HG03139 (cell line): ENCODE results near the gene SLC9A5.

Experiments used
- ATAC-seq: cut with Tn5 transposase; IDR thresholded peaks from one replicate; pipeline ENCODE4 v1.9.1; 2021; ENCODE audit not compliant: unreplicated experiment

SLC9A5 gene

DNA sequence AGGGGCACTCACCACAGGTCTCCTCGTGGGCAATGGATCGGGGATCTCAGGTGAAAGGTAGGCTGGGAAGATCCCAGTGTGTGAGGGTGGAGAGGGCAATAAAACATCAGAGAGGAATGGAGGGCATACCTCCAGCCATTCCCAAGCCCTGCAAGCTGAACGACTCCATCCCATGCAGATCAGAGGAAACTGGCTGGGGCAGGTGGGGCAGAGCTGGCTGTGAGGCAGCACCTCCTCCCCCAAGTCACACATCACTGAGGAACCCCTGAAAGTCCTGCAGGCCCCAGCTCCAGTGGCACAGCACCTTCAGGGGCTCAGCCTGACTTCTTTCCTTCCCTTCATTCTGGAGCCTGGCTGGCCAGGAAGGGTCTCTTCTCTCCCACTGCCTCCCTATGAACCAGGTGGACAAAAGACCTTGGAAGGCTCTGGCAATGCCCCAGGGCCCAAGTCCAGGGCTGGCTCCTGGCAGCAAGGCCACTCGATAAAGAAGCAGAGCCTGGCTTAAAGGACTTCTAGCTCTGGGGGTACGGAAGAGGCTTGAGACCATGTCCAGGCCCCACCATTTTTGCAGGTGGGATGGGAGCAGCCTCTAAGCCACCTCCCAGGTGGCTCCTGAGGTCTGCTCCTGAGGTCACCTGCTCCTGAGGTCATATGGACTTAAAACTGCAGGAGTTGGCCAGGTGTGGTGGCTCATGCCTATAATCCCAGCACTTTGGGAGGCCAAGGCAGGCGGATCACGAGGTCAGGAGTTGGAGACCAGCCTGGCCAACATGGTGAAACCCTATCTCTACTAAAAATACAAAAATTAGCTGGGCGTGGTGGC lies 35.4 kb upstream of the SLC9A5 start:
- no peak for ATAC-seq

DNA sequence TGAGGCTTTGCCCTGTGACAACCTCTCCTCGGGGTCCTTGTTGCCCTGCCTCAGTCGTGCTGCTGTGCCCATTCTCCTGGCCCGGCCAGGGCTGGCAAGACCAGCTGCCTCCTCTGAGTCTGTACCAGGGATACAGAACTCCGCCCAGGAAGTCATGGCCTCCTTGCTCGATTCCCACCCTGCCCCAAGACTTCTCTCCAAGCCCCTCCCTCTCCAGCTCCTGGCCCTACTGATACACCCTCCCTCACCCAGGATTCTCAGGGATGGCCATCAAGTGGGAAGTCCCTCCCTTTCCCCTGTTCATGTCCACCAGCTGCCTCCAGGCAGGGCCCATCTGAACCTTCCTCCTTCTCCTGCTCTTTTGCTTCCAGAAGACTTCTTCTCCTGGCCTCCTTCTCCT lies 33.1 kb upstream of the SLC9A5 start:
- ATAC-seq, result no peak

DNA sequence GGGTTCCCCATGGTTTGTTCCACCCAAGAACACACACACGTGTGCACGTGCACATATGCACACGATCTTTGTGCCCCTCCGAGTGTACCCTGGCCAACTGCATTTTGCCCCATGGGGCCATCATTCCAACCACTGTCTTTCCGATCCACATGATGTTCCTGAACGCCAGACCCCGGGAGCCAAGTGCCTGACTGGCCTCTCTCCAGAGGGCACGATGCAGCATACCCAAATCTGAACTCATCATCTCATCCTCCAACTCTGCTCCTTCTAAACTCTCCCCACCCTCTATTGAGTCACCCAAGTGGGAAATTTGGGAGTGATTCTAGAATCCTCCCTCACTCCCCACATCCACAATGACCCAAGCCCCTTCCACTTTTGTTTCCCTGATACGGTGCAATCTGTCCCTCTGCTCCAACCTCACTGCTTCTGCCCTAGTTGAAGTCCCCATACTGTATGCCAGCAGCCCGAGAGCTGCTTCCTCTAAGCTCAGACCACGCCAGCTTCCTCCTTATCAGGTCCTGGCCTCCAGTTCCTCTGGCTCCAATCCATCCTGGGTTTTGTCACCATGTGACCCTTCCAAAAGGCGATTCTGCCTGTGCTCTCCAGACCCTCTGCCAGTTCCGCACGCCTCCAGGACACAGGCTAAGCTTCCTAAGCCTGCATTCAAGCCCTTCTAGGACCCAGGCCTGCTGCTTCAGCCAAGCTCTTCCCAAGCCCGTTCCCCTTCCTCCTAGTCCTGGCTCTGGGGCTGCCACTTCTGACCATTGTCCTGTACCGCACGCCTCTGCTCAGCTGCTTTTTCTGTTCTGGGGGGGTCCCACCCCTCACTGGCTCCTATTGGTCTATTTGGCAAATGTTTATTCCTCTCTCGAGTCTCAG lies 31.9 kb upstream of the SLC9A5 start:
- no peak for ATAC-seq

DNA sequence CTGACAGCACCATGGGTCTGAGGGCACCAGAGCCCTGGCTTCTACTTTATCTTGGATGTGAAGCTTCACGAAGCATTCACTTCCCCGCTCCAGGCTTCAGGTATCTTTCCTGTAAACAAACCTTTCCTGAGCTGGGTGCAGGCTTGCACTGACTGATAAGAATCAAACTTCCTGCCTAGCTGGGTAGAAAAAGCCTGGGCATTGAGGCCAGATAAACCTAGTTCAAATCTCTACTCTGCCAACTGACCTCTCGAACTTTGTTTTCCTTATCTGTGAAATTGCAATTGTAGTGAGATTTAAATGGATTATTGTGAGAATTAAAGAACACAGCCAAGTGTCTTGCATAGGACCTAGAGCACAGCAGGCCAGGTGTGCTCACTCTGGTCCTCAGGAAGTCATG lies 24.8 kb upstream of the SLC9A5 start:
- ATAC-seq, result no peak

DNA sequence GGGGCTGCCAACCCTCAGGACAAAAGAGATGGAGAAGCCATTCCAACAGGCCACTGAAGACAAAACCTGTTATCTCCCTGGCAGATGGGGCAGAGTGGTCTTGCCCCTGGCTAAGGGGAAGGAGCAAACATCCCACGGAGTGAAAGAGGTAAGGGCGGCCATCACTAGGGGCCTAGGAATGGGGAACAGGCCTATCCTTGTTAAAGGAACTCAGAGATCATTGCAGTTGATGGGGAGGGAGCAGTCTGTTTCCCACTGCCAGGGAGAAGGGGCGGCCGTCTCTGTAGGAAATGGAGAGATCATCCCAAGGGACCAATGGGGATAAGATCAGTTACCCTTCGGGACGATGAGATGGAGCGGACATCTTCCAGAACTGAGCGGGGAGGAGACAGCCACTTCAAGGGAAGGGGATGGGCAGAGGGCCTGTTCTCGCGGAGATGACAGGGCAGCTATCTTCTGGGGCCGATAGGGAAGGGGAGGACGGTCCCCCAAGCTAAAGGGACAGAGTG lies 22.4 kb upstream of the SLC9A5 start:
- no peak for ATAC-seq

DNA sequence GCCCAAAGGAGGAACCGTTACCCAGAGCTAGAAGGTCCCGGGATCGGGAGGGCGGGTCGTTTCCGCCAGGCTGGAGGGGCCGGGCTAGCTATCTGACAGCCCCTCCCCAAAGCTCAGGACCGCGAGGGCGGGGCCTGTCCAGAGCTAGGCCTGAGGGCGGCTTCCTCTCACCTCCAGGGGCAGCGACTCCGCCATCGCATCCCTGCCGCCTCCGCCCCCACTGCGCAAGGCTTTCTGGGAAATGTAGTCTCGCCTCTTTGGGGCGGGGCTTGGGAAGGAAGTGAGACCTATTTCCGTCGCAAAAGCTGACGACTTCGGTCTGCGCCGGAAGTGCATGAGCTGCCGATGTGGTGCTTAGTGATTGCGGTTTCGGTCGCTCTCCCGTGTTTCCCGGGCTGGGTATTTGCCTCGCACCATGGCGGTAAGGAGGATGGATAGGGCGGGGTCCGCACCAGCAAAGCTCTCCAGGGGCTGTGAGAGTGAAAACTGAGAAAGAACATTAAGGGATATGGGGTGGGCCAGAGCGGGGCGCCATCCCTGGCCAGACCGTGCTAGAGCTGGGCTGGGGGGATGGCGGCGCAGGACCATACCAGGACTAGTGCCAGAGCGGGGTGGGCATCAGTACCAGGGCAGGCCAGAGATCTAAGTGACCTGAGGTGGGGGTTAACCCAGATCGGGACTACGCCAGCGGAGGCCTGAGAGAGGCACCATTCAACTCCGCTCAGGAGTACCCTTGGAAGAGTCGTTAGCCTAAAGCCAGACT lies 21.8 kb upstream of the SLC9A5 start, which contains the start of gene TMEM208:
Gene TMEM208 (plus strand): TSS at position 327 of the 763 bp plus-strand sequence. CDS start 89 bp downstream, at position 416.
- ATAC-seq, result peak; percentile 92

DNA sequence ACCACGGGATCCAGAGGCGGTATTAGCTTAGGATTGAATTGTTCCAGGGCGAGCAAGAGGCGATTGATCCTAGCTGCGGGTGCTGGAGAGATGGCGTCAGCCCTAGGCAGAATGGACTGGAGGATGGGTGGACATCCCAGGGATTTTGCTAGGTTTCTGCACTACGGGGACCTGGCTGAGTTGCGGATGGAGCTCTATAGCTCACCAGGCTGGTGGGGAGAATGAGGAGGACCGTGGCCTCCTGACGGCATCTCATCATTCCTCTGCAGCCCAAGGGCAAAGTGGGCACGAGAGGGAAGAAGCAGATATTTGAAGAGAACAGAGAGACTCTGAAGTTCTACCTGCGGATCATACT lies 21.2 kb upstream of the SLC9A5 start:
- ATAC-seq, result no peak

DNA sequence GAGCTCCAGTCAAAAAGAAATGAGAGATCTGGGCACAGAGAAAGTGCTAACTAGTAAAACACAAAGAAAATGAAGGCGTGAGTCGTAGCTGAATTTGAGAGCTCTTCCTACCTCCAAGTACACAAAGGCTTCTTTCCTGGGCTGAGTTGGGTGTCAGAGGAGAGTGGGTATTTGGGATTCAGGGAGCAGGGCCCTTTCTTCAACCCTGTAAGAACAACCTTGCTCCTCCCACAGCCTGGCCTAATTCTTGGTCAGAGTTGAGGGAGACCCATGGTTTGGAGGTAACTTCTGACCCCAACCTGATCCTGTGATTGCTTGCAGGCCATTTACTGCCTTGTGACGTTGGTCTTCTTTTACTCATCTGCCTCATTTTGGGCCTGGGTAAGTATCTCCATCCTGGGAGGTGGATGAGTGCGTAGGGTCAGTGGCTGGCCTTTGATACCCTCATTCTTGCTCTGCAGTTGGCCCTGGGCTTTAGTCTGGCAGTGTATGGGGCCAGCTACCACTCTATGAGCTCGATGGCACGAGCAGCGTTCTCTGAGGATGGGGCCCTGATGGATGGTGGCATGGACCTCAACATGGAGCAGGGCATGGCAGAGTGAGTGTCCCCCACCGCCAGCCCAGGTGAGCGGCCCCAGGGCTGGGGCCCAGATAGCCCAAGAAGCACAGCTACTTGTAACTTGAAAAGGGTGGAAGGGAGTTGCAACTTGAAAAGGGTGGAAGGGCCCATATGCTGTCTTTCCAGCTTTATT lies 20.6 kb upstream of the SLC9A5 start:
- ATAC-seq, result no peak

DNA sequence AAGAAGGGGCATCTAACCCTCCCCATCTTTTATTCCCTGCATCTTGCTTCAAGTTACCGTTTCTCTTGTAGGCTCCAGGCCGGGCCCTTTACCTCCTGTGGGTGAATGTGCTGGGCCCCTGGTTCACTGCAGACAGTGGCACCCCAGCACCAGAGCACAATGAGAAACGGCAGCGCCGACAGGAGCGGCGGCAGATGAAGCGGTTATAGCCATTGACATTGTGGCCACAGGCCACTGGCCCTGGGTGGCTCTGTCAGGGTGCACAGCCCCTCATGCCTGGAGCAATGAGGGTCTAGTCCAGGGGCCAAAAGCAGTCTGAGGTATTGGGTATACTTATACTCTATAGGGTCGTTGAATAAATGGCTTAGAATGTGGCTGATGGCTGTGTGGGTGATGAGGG lies 19.9 kb upstream of the SLC9A5 start:
- ATAC-seq, result no peak

DNA sequence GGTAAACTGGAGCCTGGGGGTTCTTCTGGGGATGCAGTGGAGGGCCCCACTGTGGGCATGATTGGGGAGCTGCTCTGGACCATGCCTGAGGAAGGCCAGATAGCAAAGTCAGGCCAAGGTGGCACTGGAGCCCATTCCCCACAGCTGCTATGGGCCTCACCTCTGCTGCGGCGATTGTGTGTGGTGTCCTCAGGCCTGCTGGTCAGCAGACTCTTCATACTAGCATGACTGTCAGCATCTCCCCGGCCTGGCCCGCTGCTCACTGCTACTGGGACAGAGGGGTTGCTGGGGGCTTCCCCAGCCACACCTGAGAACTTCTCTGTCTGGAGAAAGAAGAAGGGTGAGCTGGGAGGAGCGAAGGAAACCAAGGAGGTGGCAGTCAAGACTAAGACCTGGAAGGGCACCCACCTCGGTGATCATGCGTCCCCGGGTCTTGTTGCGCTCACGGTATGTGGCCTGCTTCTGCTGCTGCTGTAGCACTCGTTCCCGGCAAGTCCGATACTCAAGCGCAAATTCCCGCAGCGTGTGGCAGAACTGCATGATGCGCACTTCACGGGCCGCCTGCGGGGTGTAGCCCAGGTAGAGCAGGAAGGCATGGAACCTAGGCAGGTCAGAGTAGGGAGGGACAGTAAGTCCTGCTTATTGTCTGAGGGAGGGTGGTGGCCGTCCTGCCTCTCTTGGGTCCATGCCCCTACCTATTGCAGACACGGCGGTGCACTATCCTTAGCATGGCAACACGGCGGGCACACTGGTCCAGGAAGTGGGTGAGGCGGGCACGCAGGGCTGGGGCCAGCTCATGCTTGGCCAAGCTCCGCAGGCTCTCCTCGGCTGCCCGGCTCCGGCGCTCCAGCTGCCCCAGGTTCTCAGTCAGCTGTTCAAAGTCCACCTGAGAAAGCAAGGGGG lies 18.6 kb upstream of the SLC9A5 start:
- ATAC-seq, result no peak

DNA sequence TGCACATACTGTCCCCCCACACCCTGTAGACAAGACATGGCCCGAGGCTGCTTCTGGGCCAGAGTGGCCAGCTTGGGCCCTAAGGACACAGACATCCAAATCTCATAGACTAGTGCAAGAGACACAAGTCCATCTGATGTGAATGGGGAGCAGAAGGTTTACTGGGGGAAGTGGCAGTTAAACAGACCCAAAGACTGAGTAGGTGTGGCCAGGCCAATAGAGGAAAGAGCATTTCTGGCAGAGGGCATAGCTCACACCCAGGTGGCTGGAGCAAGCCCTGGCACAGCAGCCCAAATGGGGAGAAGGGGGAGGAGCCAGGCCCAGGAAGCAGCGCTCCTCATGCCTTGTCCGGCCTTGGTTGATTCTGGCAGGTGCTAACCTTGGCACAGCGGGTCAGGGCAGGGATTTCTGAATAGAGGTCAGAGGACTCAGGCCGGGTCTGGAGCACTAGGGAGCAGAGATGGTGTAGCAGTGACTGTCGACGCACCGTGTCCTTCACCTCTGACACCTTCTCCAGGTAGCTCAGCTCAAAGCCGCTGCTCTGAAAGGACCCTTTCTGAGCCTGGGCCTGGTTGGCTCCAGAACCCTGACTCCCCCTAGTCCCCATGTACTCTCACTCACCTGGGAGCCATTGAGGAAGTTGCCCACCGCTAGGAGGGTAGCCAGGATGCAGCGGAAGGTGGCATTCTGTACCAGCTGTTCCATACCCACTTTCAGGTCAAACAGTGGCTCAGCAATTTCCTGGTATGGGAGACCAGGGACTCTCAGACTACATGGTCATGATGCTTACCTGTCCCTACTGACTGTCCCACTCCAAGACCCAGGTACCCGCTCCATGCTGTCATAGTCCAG lies 17.7 kb upstream of the SLC9A5 start:
- ATAC-seq, result no peak

DNA sequence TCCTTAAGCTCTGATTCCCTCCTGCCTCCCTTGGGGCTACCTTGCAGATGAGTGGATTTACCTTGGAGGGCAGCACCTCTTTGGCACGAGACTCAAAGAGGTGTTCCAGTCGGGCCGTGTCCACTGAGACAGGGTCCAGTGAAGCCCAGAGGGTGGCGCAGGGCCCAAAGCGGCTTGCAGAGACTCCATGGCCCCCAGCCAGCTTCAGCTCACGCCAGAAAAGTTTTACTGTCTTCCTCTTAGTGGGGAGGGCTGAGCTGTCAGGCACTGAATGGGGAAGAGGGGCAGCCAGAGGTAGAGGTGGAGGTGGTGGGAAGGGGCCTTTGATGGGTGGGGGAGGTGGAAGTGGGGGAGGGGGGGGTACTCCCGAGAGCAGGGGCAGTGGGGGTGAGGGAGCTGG lies 15.2 kb upstream of the SLC9A5 start:
- no peak for ATAC-seq

DNA sequence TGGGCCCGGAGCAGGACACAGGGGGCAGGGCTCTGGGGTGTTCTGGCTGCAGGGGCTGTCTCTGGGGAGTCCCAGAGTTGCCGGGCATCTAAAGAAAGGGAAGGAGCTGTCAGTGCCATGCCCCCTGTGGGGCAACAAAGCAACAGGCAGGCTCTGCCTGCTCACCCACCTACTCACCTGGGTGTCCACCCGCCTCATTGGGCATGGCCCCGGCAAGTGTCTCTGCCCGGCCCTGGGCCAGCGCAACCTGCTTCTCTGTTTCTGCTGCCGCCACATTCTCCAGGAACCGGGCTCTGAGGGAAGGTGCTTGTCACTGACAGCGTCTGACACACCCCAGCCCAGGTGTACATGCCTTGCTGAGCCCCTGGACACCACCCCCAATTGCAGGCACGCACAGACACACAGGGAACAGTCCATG lies 14.6 kb upstream of the SLC9A5 start:
- ATAC-seq, result no peak

DNA sequence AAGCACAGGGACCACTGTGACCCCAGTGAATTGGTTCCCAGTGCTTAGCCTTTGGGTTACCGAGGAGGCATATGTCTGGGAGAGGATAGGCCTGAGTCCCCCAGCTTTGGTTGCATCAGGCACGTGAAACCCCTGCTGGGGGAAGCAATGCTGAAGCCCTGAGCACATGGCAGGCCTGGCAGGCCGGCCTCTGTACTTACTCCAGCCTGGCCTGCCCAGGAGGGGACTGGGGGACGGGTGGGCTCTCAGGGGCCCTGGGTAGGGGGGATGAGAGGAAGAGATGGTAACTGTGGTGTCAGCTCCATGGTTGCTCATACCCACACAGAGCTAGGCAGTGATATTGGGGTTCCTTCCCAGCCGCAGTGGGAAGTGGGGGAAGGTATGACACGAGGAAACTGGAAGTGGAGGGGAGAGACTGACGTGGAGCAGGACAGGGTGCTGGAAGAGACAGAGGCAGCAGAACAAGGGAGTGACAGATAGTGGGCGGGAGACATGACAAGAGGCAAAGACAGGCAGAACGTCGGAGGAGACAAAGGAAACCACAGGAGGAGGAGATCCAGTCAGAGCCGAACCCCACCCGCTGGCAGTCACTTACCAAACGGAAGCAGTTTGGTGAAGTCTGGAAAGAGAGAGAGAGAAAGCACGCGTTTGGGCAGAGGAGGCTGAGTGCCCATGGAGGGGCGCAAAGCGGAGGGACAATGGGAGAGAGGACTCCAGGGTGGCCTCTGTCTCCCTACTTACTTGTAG lies 12.8 kb upstream of the SLC9A5 start:
- no peak for ATAC-seq

DNA sequence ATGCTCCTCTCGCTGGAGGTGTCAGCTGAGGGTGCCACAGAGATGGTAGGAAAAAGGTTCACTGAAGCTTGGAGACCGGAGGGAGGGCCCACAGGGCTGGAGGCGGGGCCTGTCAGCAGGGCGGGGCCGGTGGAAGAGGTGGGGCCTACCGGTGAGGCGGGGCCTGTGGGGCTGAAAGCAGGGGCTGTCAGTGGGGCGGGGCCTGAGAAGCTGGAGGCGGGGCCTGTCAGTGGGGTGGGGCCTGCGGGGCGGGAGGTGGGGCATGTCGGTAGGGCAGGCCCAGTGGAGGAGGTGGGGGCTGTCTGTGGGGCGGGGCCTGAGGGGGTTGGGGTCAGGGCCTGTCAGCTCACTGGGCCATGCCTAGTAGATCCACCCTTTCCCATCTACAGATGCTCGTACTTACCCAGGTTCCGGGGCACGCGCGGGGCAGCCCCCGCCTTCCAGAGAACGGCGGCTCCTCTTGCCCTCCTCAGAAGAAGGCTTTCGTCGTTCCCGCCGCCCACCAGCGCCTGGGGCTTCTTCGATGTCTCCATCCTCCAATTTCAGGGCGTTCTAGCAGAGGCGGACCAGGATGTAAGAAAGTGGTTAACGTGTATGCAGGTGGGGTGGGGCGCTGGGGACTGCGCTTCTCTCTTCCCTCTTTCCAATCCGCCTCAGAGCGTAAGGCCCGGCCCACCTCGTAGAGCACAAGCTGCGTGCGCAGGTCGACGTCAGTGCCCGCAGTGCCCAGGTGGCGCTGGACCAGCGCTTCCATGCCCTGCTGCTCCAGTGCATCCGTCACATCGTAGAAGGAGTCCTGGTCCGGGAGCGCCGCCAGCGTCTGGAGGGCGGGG lies 12.0 kb upstream of the SLC9A5 start:
- no peak for ATAC-seq

DNA sequence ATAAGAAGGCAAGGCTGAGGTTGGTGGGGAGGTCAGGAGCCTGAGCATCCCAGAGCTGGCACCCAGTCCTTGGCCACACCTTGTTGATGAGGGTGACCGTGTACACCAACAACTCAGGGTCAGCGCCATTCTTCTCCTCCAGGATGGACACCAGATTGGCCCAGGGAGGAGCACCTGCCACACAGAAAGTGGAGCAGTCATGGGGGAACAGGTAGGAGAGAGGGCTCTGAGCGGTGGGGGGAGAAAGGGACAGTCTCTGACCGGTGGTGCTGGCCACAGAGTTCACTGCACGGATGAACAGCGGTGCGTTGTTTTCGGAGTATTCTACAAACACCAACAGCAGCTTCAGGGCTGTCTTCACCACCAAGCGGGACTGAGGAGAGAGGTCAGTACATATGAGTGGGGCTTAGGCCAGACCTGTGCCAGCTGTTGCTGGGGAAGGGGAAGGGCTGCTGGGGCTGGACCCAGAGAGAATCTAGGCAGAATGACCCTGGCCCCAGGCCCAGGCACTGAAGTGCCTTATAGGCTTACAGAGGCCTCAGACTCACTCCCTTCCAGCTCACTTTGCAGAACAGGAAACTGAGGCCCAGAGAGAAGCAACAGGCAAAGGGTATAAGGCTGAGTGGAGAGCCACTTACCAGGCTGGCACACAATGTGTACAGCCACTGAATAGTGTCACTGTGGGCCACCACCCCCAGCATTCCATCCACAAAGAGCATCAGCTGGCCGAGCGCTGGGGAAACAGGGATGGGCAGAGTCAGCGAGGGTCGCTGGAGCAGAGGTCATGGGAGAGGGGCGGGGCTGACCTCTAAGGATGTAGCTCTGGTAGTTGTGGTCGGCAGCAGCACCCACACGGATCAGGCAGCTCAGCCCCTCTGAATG lies 11.1 kb upstream of the SLC9A5 start:
- ATAC-seq, result no peak
